ENCODE measurements around the gene PTPRJ. TPM values are rescaled to one million over a fixed set of nuclear protein-coding genes. Genes with fewer than 3 reads are reported as not detected.

The PTPRJ gene
- polyA plus RNA-seq, 3 donors = 10.0 to 36.4 (median 14.6) TPM

GRCh38 chr11:48162885-48163268 is 182.5 kb downstream of the PTPRJ start:
- Histone ChIP-seq H3K9ac (ENCODE audit: insufficient read depth, low read length, poor library complexity, severe bottlenecking) (no peak overlapping the region), H2AFZ (ENCODE audit: insufficient read depth, low read depth, low read length, poor library complexity, severe bottlenecking) (no peak overlapping the region), H3K27ac (ENCODE audit: low read depth in 1 of 2, low read length in 2 of 2) (no peak overlapping the region), H3K9me3 (replicated peaks in 1 of 2; ENCODE audit: control insufficient read depth in 1 of 2, insufficient read depth in 1 of 2, low read length in 2 of 2) (no peaks in the 10 kb centered on the region), H4K20me1 (ENCODE audit: insufficient read depth, low read length) (peaks cover 66% of the 10 kb centered on the region), H3K4me2 (replicated peaks; ENCODE audit: extremely low read depth, low read length, poor library complexity, severe bottlenecking) (no peak overlapping the region), H3K36me3 (replicated peaks in 1 of 2; ENCODE audit: control insufficient read depth in 1 of 2, insufficient read depth in 2 of 2, low read length in 2 of 2) (peaks cover 93 to 100% of the 10 kb centered on the region in 2 donors), H3K27me3 (ENCODE audit: control insufficient read depth in 2 of 2, insufficient read depth in 2 of 2, low read length in 2 of 2) (no peaks in the 10 kb centered on the region), H3K4me3 (replicated peaks in 1 of 3; ENCODE audit: low read depth in 2 of 3, low read length in 3 of 3) (no peak overlapping the region), H3K4me1 (ENCODE audit: control insufficient read depth in 1 of 2, insufficient read depth in 2 of 2, low read length in 2 of 2) (no peaks in the 10 kb centered on the region), H3K79me2 (ENCODE audit: insufficient read depth, low read length) (no peaks in the 10 kb centered on the region)
- whole genome bisulfite sequencing (ENCODE audit: insufficient coverage) = 88% methylated on average over 1 of the region's 1 CpG
- no peak for DNase-seq
- no peak for TF ChIP-seq CTCF (IDR thresholded peaks at IDR 0.05)
- intact Hi-C loops (cut with micrococcal nuclease) = no loop called here
- no peak overlapping the region for H3K4me3 Mint-ChIP-seq
- H3K27me3 Mint-ChIP-seq (ENCODE audit: low read depth in 3 of 3) = no peaks in the 10 kb centered on the region
- H3K9me3 Mint-ChIP-seq = peaks cover 0 to 2% (median 0%) of the 10 kb centered on the region in 7 donors
- H3K4me1 Mint-ChIP-seq = no peaks in the 10 kb centered on the region
- H3K27ac Mint-ChIP-seq = no peak overlapping the region
- peaks cover 88 to 98% of the 10 kb centered on the region in 2 donors for H3K36me3 Mint-ChIP-seq

GRCh38 chr11:48163360-48164100 is 183.2 kb downstream of the PTPRJ start:
- TF ChIP-seq CTCF (IDR thresholded peaks at IDR 0.05) = no peak
- Histone ChIP-seq H3K4me3 (replicated peaks in 1 of 3; ENCODE audit: low read depth in 2 of 3, low read length in 3 of 3) (no peak overlapping the region), H3K4me2 (replicated peaks; ENCODE audit: extremely low read depth, low read length, poor library complexity, severe bottlenecking) (no peak overlapping the region), H3K9ac (ENCODE audit: insufficient read depth, low read length, poor library complexity, severe bottlenecking) (no peak overlapping the region), H4K20me1 (ENCODE audit: insufficient read depth, low read length) (peaks cover 68% of the 10 kb centered on the region), H3K27me3 (ENCODE audit: control insufficient read depth in 2 of 2, insufficient read depth in 2 of 2, low read length in 2 of 2) (no peaks in the 10 kb centered on the region), H3K36me3 (replicated peaks in 1 of 2; ENCODE audit: control insufficient read depth in 1 of 2, insufficient read depth in 2 of 2, low read length in 2 of 2) (peaks cover 89 to 99% of the 10 kb centered on the region in 2 donors), H2AFZ (ENCODE audit: insufficient read depth, low read depth, low read length, poor library complexity, severe bottlenecking) (no peak overlapping the region), H3K79me2 (ENCODE audit: insufficient read depth, low read length) (no peaks in the 10 kb centered on the region), H3K4me1 (ENCODE audit: control insufficient read depth in 1 of 2, insufficient read depth in 2 of 2, low read length in 2 of 2) (no peaks in the 10 kb centered on the region), H3K9me3 (replicated peaks in 1 of 2; ENCODE audit: control insufficient read depth in 1 of 2, insufficient read depth in 1 of 2, low read length in 2 of 2) (no peaks in the 10 kb centered on the region), H3K27ac (ENCODE audit: low read depth in 1 of 2, low read length in 2 of 2) (no peak overlapping the region)
- no peak overlapping the region for H3K4me3 Mint-ChIP-seq
- intact Hi-C loops (cut with micrococcal nuclease) = no loop called here
- H3K27me3 Mint-ChIP-seq (ENCODE audit: low read depth in 3 of 3) = no peaks in the 10 kb centered on the region
- peaks cover 87 to 97% of the 10 kb centered on the region in 2 donors for H3K36me3 Mint-ChIP-seq
- 100% methylated on average over 1 of the region's 12 CpGs for WGBS (ENCODE audit: insufficient coverage)
- H3K9me3 Mint-ChIP-seq = peaks cover 0 to 2% (median 0%) of the 10 kb centered on the region in 7 donors
- DNase-seq = no peak
- no peaks in the 10 kb centered on the region for H3K4me1 Mint-ChIP-seq
- H3K27ac Mint-ChIP-seq = peak overlapping the region in 2 of 7 donors; percentile 58 to 67
